ENCODE data around the gene NCF1. TPM values are rescaled to one million over a fixed set of nuclear protein-coding genes. Genes with fewer than 3 reads are reported as not detected.
"Not testable (repeated sequence)": the region's sequence is repeated elsewhere in the genome, so short reads cannot be mapped to it uniquely, and the experiment has no call there.

The NCF1 gene
- total and polyA plus RNA-seq, 2 of the 4 experiments (the other 2 are of a cell fraction): not detected

- H2AFZ ChIP-seq (replicated peaks; ENCODE audit: low read length, poor library complexity); H4K91ac ChIP-seq (ENCODE audit: insufficient read depth, low read depth, low read length); H3K18ac ChIP-seq (ENCODE audit: low read depth, low read length); POLR2A ChIA-PET (ENCODE audit: unreplicated experiment); H3K4me1 ChIP-seq (ENCODE audit: control insufficient read depth, insufficient read depth, low read length); H2BK20ac ChIP-seq (ENCODE audit: low read depth, low read length); H3K9ac ChIP-seq (ENCODE audit: low read depth, low read length); H3K9me1 ChIP-seq (ENCODE audit: insufficient read depth, low read length); H2BK120ac ChIP-seq (ENCODE audit: low read depth, low read length); H3K27me3 ChIP-seq (ENCODE audit: control insufficient read depth, insufficient read depth, low read length); H3K27ac ChIP-seq (ENCODE audit: insufficient read depth, low read length); H3K4ac ChIP-seq (ENCODE audit: low read depth, low read length); H2BK5ac ChIP-seq (ENCODE audit: low read depth, low read length, poor library complexity, severe bottlenecking); H3K23ac ChIP-seq (ENCODE audit: low read depth, low read length); dilution Hi-C loops (cut with HindIII; ENCODE audit: low sequenced_read_pairs, unreplicated experiment); H4K5ac ChIP-seq (ENCODE audit: low read depth, low read length); H3K56ac ChIP-seq (ENCODE audit: extremely low read depth, insufficient read depth, low read length); H2BK15ac ChIP-seq (ENCODE audit: low read depth, low read length); BruUV-seq (replicated peaks); H3K9me3 ChIP-seq (ENCODE audit: control insufficient read depth, insufficient read depth, low read length); H3K14ac ChIP-seq (replicated peaks; ENCODE audit: low read depth, low read length); H3K4me2 ChIP-seq (ENCODE audit: low read depth, low read length); H3K36me3 ChIP-seq (ENCODE audit: control insufficient read depth, insufficient read depth, low read length); H3K79me1 ChIP-seq (ENCODE audit: low read depth in 1 of 2, low read length in 2 of 2); H4K8ac ChIP-seq (ENCODE audit: low read depth in 2 of 2, low read length in 2 of 2); H2AK9ac ChIP-seq (replicated peaks; ENCODE audit: low read depth, low read length, poor library complexity); intact Hi-C loops (cut with micrococcal nuclease); DNase-seq; CTCF ChIA-PET; H3K4me3 ChIP-seq (ENCODE audit: insufficient read depth, low read depth, low read length); H4K20me1 ChIP-seq (ENCODE audit: insufficient read depth, low read length); H2AK5ac ChIP-seq (ENCODE audit: low read depth, low read length); in situ Hi-C loops (cut with MboI; ENCODE audit: low sequenced_read_pairs); ATAC-seq (ENCODE audit: low read depth): not testable (repeated sequence)
- no CpG with 5 or more reads among the region's 17 CpGs for WGBS, 2 experiments (ENCODE audit: extremely low coverage in 2 of 2, insufficient read length in 1 of 2)
Measured at GRCh38 chr7:74765205-74765918, 8.4 kb upstream of the NCF1 start.

- H3K79me1 ChIP-seq (ENCODE audit: low read depth in 1 of 2, low read length in 2 of 2); CTCF ChIA-PET; H4K91ac ChIP-seq (ENCODE audit: insufficient read depth, low read depth, low read length); H3K4me3 ChIP-seq (ENCODE audit: insufficient read depth, low read depth, low read length); H2BK120ac ChIP-seq (ENCODE audit: low read depth, low read length); H3K4me1 ChIP-seq (ENCODE audit: control insufficient read depth, insufficient read depth, low read length); DNase-seq; H3K36me3 ChIP-seq (ENCODE audit: control insufficient read depth, insufficient read depth, low read length); H3K14ac ChIP-seq (replicated peaks; ENCODE audit: low read depth, low read length); in situ Hi-C loops (cut with MboI; ENCODE audit: low sequenced_read_pairs); H4K8ac ChIP-seq (ENCODE audit: low read depth in 2 of 2, low read length in 2 of 2); intact Hi-C loops (cut with micrococcal nuclease); H3K18ac ChIP-seq (ENCODE audit: low read depth, low read length); H4K20me1 ChIP-seq (ENCODE audit: insufficient read depth, low read length); H3K56ac ChIP-seq (ENCODE audit: extremely low read depth, insufficient read depth, low read length); H3K9me1 ChIP-seq (ENCODE audit: insufficient read depth, low read length); H2AFZ ChIP-seq (replicated peaks; ENCODE audit: low read length, poor library complexity); H2BK5ac ChIP-seq (ENCODE audit: low read depth, low read length, poor library complexity, severe bottlenecking); H3K4ac ChIP-seq (ENCODE audit: low read depth, low read length); H2AK9ac ChIP-seq (replicated peaks; ENCODE audit: low read depth, low read length, poor library complexity); H2AK5ac ChIP-seq (ENCODE audit: low read depth, low read length); H3K9me3 ChIP-seq (ENCODE audit: control insufficient read depth, insufficient read depth, low read length); H3K27ac ChIP-seq (ENCODE audit: insufficient read depth, low read length); H3K4me2 ChIP-seq (ENCODE audit: low read depth, low read length); dilution Hi-C loops (cut with HindIII; ENCODE audit: low sequenced_read_pairs, unreplicated experiment); H3K23ac ChIP-seq (ENCODE audit: low read depth, low read length); H4K5ac ChIP-seq (ENCODE audit: low read depth, low read length); BruUV-seq (replicated peaks); POLR2A ChIA-PET (ENCODE audit: unreplicated experiment); H2BK15ac ChIP-seq (ENCODE audit: low read depth, low read length); H3K9ac ChIP-seq (ENCODE audit: low read depth, low read length); H3K27me3 ChIP-seq (ENCODE audit: control insufficient read depth, insufficient read depth, low read length); H2BK20ac ChIP-seq (ENCODE audit: low read depth, low read length): not testable (repeated sequence)
- no CpG with 5 or more reads among the region's 7 CpGs for WGBS, 2 experiments (ENCODE audit: extremely low coverage in 2 of 2, insufficient read length in 1 of 2)
- ATAC-seq (ENCODE audit: low read depth): peak; percentile 21; the same call in 1 of the 2 replicates
Measured at GRCh38 chr7:74766509-74766908, 7.3 kb upstream of the NCF1 start.

All from IMR-90 (cell line).